Endothelial cell of umbilical vein (primary cell): Measurements from ENCODE around the gene CFAP20DC. TPM values are rescaled to one million over a fixed set of nuclear protein-coding genes. Genes with fewer than 3 reads are reported as not detected.

ENCODE experiments used
- BruUV-seq: library from RNA; stranded (reverse); fragments of 400-500 nt; replicated peaks from 2 replicates; lab custom pipeline; 2021; lab: Mats Ljungman, UMichigan
- CTCF ChIA-PET: fragments of 300-600, 350-600 bp; sonication (Branson Sonifier 250); formaldehyde crosslinking; loops from one replicate; lab custom pipeline; 2021; ENCODE audit warnings: antibody characterized with exemption, inconsistent platforms; lab: Charles Lee
- POLR2A ChIA-PET: fragments of 300-600, 350-600 bp; sonication (Branson Sonifier 250); formaldehyde crosslinking; loops from one replicate; lab custom pipeline; 2021; ENCODE audit warnings: antibody characterized with exemption, inconsistent platforms; lab: Charles Lee
- DNase-seq: peaks from one replicate; pipeline ENCODE4 v3.0.0-alpha.2; 2011; ENCODE audit warnings: low read depth, low spot score
- FAIRE-seq: peaks from 2 replicates; lab custom pipeline; 2011; peaks lifted over from hg19 to GRCh38; lab: Jason Lieb, UNC
- H2AFZ ChIP-seq: 2 replicates; pipeline ENCODE4 v1.6.0; 2012; ENCODE audit warnings: low read depth, low read length, control low read depth, inconsistent platforms
- H3K27ac ChIP-seq: 2 replicates; pipeline ENCODE4 v1.5.1; 2011; ENCODE audit warnings: low read depth, mild to moderate bottlenecking, control low read depth, low read length, moderate library complexity; ENCODE audit not compliant: insufficient read depth
- H3K27me3 ChIP-seq, 2 experiments: 2 replicates each; pipeline versions ENCODE4 v1.6.0 to v1.6.1; 2011; ENCODE audit warnings: low read length in 2 of 2, mixed read lengths in 1 of 2; ENCODE audit not compliant: control insufficient read depth in 2 of 2, insufficient read depth in 2 of 2
- H3K36me3 ChIP-seq, 2 experiments: 2 replicates in 1 of 2; 3 replicates in 1 of 2; pipeline ENCODE4 v1.5.1; 2011; ENCODE audit warnings: low read length in 2 of 2, mild to moderate bottlenecking in 1 of 2, moderate library complexity in 1 of 2; ENCODE audit not compliant: control insufficient read depth in 2 of 2, insufficient read depth in 2 of 2; ENCODE audit errors: extremely low read depth in 1 of 2
- H3K4me1 ChIP-seq: 3 replicates; pipeline ENCODE4 v1.5.1; 2011; ENCODE audit warnings: mild to moderate bottlenecking, low read length; ENCODE audit not compliant: control insufficient read depth, insufficient read depth; ENCODE audit errors: extremely low read depth
- H3K4me2 ChIP-seq: 2 replicates; pipeline ENCODE4 v1.6.1; 2011; ENCODE audit warnings: low read length, control low read depth, mixed read lengths; ENCODE audit not compliant: insufficient read depth
- H3K4me3 ChIP-seq, 3 experiments: fragments of 200-600 bp in 1 of 3; sonication (generic), shearing (Covaris generic) in 1 of 3; replicated peaks in 1 of 3; 2 replicates each; pipeline ENCODE4 v1.5.1; 2011 to 2016; ENCODE audit warnings: control low read depth in 3 of 3, low read length in 3 of 3, mild to moderate bottlenecking in 2 of 3, inconsistent platforms in 1 of 3, low read depth in 1 of 3, moderate library complexity in 1 of 3; ENCODE audit not compliant: insufficient read depth in 1 of 3
- H3K79me2 ChIP-seq: 2 replicates; pipeline ENCODE4 v1.6.0; 2012; ENCODE audit warnings: low read length, inconsistent platforms; ENCODE audit not compliant: control insufficient read depth, insufficient read depth
- H3K9ac ChIP-seq: replicated peaks from 2 replicates; pipeline ENCODE3; 2011; ENCODE audit warnings: low read length, control low read depth; ENCODE audit not compliant: insufficient read depth; ENCODE audit errors: extremely low read depth
- H3K9me1 ChIP-seq: replicated peaks from 3 replicates; pipeline ENCODE4 v1.6.0; 2011; ENCODE audit warnings: mild to moderate bottlenecking, low read length; ENCODE audit not compliant: control insufficient read depth, insufficient read depth; ENCODE audit errors: extremely low read depth
- H3K9me3 ChIP-seq: replicated peaks from 2 replicates; pipeline ENCODE4 v1.5.1; 2012; ENCODE audit warnings: low read length, inconsistent platforms; ENCODE audit not compliant: control insufficient read depth, insufficient read depth
- H4K20me1 ChIP-seq: replicated peaks from 2 replicates; pipeline ENCODE3; 2011; ENCODE audit warnings: mild to moderate bottlenecking, low read length; ENCODE audit not compliant: control insufficient read depth, insufficient read depth; ENCODE audit errors: extremely low read depth
- CTCF ChIP-seq, 2 donors: IDR thresholded peaks; 1 replicate in 1 of 2; 2 replicates in 1 of 2; pipeline ENCODE4 v1.5.1; 2011; ENCODE audit warnings: low read length in 2 of 2, mild to moderate bottlenecking in 2 of 2, moderate library complexity in 2 of 2, control low read depth in 1 of 2, inconsistent platforms in 1 of 2, low read depth in 1 of 2; ENCODE audit not compliant: insufficient read depth in 1 of 2; ENCODE audit errors: extremely low read depth in 1 of 2
- EZH2 ChIP-seq: IDR thresholded peaks from 2 replicates; pipeline ENCODE4 v1.6.1; 2012; ENCODE audit warnings: borderline replicate concordance, low read depth, mild to moderate bottlenecking, moderate library complexity, low read length, inconsistent platforms; ENCODE audit not compliant: severe bottlenecking
- FOS ChIP-seq: IDR thresholded peaks from 2 replicates; pipeline ENCODE4 v1.6.1; 2011; ENCODE audit warnings: mild to moderate bottlenecking, low read length, moderate library complexity, borderline replicate concordance; ENCODE audit not compliant: insufficient read depth
- GATA2 ChIP-seq: IDR thresholded peaks from 2 replicates; pipeline ENCODE4 v1.7.0; 2011; ENCODE audit warnings: low read depth, mild to moderate bottlenecking, moderate library complexity, mixed read lengths, low read length; ENCODE audit not compliant: insufficient read length, insufficient read depth
- JUN ChIP-seq: IDR thresholded peaks from 2 replicates; pipeline ENCODE4 v1.6.1; 2011; ENCODE audit warnings: borderline replicate concordance, low read depth; ENCODE audit not compliant: insufficient read length, insufficient read depth
- MYC ChIP-seq: IDR thresholded peaks from one replicate; pipeline ENCODE4 v1.6.1; 2011; ENCODE audit warnings: mild to moderate bottlenecking, low read depth, low read length
- POLR2A ChIP-seq: IDR thresholded peaks from 2 replicates; pipeline ENCODE4 v1.6.1; 2012; ENCODE audit warnings: low read depth, mild to moderate bottlenecking, control low read depth, low read length
- POLR2AphosphoS5 ChIP-seq: IDR thresholded peaks from 2 replicates; pipeline ENCODE4 v1.6.1; 2012; ENCODE audit warnings: low read depth, mild to moderate bottlenecking, control low read depth, low read length, moderate library complexity; ENCODE audit not compliant: insufficient read depth
- dilution Hi-C: fragments of 300-500 bp; cut with MboI; formaldehyde crosslinking; loops from one replicate; pipeline ENCODE4 v1.15.0; 2019; ENCODE audit warnings: low sequenced_read_pairs; ENCODE audit not compliant: extremely low pct_ligation_motif_present
- intact Hi-C: fragments of 100-400 bp; cut with micrococcal nuclease; formaldehyde crosslinking; loops from one replicate; pipeline ENCODE4 v1.10.0; 2022
- polyA plus RNA-seq, 4 experiments: library from polyadenylated mRNA; depleted of rRNA in 3 of 4; stranded (reverse) in 3 of 4; unstranded in 1 of 4; fragments of >200 nt; gene quantifications; 2 replicates each; pipeline versions ENCODE4 v1.2.1 to v1.2.3, GENCODE V29; 2011 to 2012; ENCODE audit warnings: missing spikeins in 1 of 4
- total RNA-seq: library from RNA; stranded (reverse); gene quantifications from 2 replicates; pipeline ENCODE4 v1.2.3, GENCODE V29; 2021
- TF ChIP-seq, protein P1 (sequence below): IDR thresholded peaks from 2 replicates; pipeline ENCODE4 v1.6.1; 2011; ENCODE audit not compliant: insufficient read depth, insufficient read length

The CFAP20DC gene
- total and polyA plus RNA-seq, 2 donors (not counting 3 experiments of a cell fraction or from before 2014, with no cell fraction given) = 0.92 to 2.1 TPM

- no peak for TF ChIP-seq POLR2AphosphoS5
- no peak for TF ChIP-seq FOS
- no peak for TF ChIP-seq POLR2A
- no peak for TF ChIP-seq EZH2
- TF ChIP-seq JUN = no peak
- Histone ChIP-seq H4K20me1 (no peaks in the 10 kb centered on the region), H3K9me1 (no peaks in the 10 kb centered on the region), H3K9ac (no peak overlapping the region), H3K9me3 (no peaks in the 10 kb centered on the region), H3K4me2 (no peak overlapping the region), H3K27me3 (no peaks in the 10 kb centered on the region), H3K4me1 (no peaks in the 10 kb centered on the region), H3K4me3 (no peak overlapping the region), H2AFZ (no peak overlapping the region), H3K27ac (no peak overlapping the region), H3K79me2 (no peaks in the 10 kb centered on the region), H3K36me3 (no peaks in the 10 kb centered on the region)
- intact Hi-C loops (no loop called here), dilution Hi-C loops (no loop called here)
- DNase-seq (no peak), FAIRE-seq (no peak)
- no TSS peak for BruUV-seq
- POLR2A ChIA-PET = no interaction called here
- CTCF ChIA-PET = interaction anchor here (1.6 kb wide), 1 partner anchor 20 kb away, joined by 5 read pairs; no protein-coding TSS in a partner anchor
Observed at GRCh38 chr3:58804914-58805313, 244.9 kb downstream of the CFAP20DC start.

- Histone ChIP-seq H3K27ac (no peak overlapping the region), H3K4me2 (no peak overlapping the region), H3K4me1 (no peaks in the 10 kb centered on the region), H3K9me3 (no peaks in the 10 kb centered on the region), H3K79me2 (no peaks in the 10 kb centered on the region), H3K36me3 (no peaks in the 10 kb centered on the region), H3K4me3 (no peak overlapping the region), H2AFZ (no peak overlapping the region), H4K20me1 (no peaks in the 10 kb centered on the region), H3K27me3 (no peaks in the 10 kb centered on the region), H3K9me1 (no peaks in the 10 kb centered on the region), H3K9ac (no peak overlapping the region)
- ChIA-PET POLR2A (no interaction called here), CTCF (no interaction called here)
- dilution Hi-C loops = no loop called here
- intact Hi-C loops = no loop called here
- no peak for TF ChIP-seq POLR2A
- TF ChIP-seq POLR2AphosphoS5 = no peak
- no peak for TF ChIP-seq EZH2
- TF ChIP-seq CTCF (IDR thresholded peaks at IDR 0.05; ENCODE audit: extremely low read depth in 1 of 2, insufficient read depth in 1 of 2, low read depth in 1 of 2, low read length in 2 of 2) = no peak
- no peak for TF ChIP-seq JUN
- TF ChIP-seq, protein P1, sequence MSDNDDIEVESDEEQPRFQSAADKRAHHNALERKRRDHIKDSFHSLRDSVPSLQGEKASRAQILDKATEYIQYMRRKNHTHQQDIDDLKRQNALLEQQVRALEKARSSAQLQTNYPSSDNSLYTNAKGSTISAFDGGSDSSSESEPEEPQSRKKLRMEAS = no peak
- no peak for TF ChIP-seq GATA2
- TF ChIP-seq MYC = no peak
- TF ChIP-seq FOS = no peak
- no peak for DNase-seq
- no TSS peak for BruUV-seq
- no peak for FAIRE-seq
Observed at GRCh38 chr3:58801541-58801940, 248.3 kb downstream of the CFAP20DC start.
